ENCODE results near the gene GLYATL3.
A peak's percentile ranks its signal among the peaks of the same experiment; 100 is the strongest.

Gene GLYATL3

GRCh38 chr6:49558238-49558637, 58.5 kb downstream of the GLYATL3 start:
- TF ChIP-seq CTCF (IDR thresholded peaks at IDR 0.05; ENCODE audit: control insufficient read depth, extremely low read depth, insufficient read depth), result no peak
- DNase-seq (ENCODE audit: low read depth), result no peak
- no peak overlapping the region for H3K4me3 ChIP-seq (ENCODE audit: low read depth, low read length)

- TF ChIP-seq CTCF (IDR thresholded peaks at IDR 0.05; ENCODE audit: control insufficient read depth, extremely low read depth, insufficient read depth), result no peak
Observed at GRCh38 chr6:49563006-49563886, 63.5 kb downstream of the GLYATL3 start.

GRCh38 chr6:49564552-49564951, 64.8 kb downstream of the GLYATL3 start:
- TF ChIP-seq CTCF (IDR thresholded peaks at IDR 0.05; ENCODE audit: control insufficient read depth, extremely low read depth, insufficient read depth), result no peak
- no peak for DNase-seq (ENCODE audit: low read depth)
- H3K4me3 ChIP-seq (ENCODE audit: low read depth, low read length), result no peak overlapping the region

More at GRCh38 chr6:49563006-49563886, 63.5 kb downstream of the GLYATL3 start:
- DNase-seq (ENCODE audit: low read depth), result no peak
- H3K4me3 ChIP-seq (ENCODE audit: low read depth, low read length), result no peak overlapping the region

- no peak overlapping the region for H3K4me3 ChIP-seq (ENCODE audit: low read depth, low read length)
- DNase-seq (ENCODE audit: low read depth), result no peak
- no peak for TF ChIP-seq CTCF (IDR thresholded peaks at IDR 0.05; ENCODE audit: control insufficient read depth, extremely low read depth, insufficient read depth)
Observed at GRCh38 chr6:49565261-49565660, 65.5 kb downstream of the GLYATL3 start.

- no peak for TF ChIP-seq CTCF (IDR thresholded peaks at IDR 0.05; ENCODE audit: control insufficient read depth, extremely low read depth, insufficient read depth)
- no peak overlapping the region for H3K4me3 ChIP-seq (ENCODE audit: low read depth, low read length)
- no peak for DNase-seq (ENCODE audit: low read depth)
Observed at GRCh38 chr6:49565855-49566254, 66.1 kb downstream of the GLYATL3 start.

- DNase-seq (ENCODE audit: low read depth), result peak; percentile 14
Observed at GRCh38 chr6:49570474-49571079, 70.9 kb downstream of the GLYATL3 start.

More at GRCh38 chr6:49570474-49571079, 70.9 kb downstream of the GLYATL3 start:
- TF ChIP-seq CTCF (IDR thresholded peaks at IDR 0.05; ENCODE audit: control insufficient read depth, extremely low read depth, insufficient read depth), result peak; percentile 31
- H3K4me3 ChIP-seq (ENCODE audit: low read depth, low read length), result no peak overlapping the region
